ENCODE results near the gene CCNB2. TPM values are rescaled to one million over a fixed set of nuclear protein-coding genes. Genes with fewer than 3 reads are reported as not detected.

CCNB2 gene
- total and polyA plus RNA-seq, 9 of the 15 experiments (the other 6 are each of a cell fraction or from before 2014, with no cell fraction given), result 84.8 to 266 (median 124) TPM

DNA sequence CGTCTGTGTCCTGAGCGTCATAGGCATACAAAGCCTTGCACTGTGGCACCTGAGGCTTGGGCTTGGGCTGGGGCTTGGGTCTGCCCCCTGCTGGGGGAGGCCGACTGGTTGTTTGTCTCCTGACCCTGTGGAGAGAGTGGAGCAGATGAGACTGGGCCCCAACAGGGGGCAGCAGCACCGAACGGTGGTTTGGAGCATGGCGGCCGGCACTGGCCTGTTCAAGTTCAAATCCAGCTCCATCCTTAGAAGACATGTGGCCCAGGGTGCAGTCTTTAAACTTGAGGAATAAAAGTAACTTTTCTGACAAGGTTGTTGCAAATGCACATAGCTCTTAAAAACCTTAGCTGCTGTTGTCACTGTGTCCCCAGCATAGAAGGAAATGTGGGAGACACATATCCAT, 33.3 kb downstream of the CCNB2 start (continued):
- TF ChIP-seq, protein P1, sequence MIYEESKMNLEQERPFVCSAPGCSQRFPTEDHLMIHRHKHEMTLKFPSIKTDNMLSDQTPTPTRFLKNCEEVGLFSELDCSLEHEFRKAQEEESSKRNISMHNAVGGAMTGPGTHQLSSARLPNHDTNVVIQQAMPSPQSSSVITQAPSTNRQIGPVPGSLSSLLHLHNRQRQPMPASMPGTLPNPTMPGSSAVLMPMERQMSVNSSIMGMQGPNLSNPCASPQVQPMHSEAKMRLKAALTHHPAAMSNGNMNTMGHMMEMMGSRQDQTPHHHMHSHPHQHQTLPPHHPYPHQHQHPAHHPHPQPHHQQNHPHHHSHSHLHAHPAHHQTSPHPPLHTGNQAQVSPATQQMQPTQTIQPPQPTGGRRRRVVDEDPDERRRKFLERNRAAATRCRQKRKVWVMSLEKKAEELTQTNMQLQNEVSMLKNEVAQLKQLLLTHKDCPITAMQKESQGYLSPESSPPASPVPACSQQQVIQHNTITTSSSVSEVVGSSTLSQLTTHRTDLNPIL (CRISPR knock-in tag; IDR thresholded peaks at IDR 0.05), result 0 out of 2 replicates have a peak, but pooled peaks have one; percentile 46
- TF ChIP-seq, protein P2, sequence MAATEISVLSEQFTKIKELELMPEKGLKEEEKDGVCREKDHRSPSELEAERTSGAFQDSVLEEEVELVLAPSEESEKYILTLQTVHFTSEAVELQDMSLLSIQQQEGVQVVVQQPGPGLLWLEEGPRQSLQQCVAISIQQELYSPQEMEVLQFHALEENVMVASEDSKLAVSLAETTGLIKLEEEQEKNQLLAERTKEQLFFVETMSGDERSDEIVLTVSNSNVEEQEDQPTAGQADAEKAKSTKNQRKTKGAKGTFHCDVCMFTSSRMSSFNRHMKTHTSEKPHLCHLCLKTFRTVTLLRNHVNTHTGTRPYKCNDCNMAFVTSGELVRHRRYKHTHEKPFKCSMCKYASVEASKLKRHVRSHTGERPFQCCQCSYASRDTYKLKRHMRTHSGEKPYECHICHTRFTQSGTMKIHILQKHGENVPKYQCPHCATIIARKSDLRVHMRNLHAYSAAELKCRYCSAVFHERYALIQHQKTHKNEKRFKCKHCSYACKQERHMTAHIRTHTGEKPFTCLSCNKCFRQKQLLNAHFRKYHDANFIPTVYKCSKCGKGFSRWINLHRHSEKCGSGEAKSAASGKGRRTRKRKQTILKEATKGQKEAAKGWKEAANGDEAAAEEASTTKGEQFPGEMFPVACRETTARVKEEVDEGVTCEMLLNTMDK (IDR thresholded peaks at IDR 0.05; ENCODE audit: borderline replicate concordance, insufficient read depth, low read depth, low read length, poor library complexity, severe bottlenecking), result peak; percentile 99
- TF ChIP-seq, protein P3, sequence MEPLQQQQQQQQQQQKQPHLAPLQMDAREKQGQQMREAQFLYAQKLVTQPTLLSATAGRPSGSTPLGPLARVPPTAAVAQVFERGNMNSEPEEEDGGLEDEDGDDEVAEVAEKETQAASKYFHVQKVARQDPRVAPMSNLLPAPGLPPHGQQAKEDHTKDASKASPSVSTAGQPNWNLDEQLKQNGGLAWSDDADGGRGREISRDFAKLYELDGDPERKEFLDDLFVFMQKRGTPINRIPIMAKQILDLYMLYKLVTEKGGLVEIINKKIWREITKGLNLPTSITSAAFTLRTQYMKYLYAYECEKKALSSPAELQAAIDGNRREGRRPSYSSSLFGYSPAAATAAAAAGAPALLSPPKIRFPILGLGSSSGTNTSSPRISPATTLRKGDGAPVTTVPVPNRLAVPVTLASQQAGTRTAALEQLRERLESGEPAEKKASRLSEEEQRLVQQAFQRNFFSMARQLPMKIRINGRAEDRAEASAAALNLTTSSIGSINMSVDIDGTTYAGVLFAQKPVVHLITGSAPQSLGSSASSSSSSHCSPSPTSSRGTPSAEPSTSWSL (CRISPR knock-in tag; IDR thresholded peaks at IDR 0.05; ENCODE audit: borderline replicate concordance), result no peak
- TF ChIP-seq, protein P4, sequence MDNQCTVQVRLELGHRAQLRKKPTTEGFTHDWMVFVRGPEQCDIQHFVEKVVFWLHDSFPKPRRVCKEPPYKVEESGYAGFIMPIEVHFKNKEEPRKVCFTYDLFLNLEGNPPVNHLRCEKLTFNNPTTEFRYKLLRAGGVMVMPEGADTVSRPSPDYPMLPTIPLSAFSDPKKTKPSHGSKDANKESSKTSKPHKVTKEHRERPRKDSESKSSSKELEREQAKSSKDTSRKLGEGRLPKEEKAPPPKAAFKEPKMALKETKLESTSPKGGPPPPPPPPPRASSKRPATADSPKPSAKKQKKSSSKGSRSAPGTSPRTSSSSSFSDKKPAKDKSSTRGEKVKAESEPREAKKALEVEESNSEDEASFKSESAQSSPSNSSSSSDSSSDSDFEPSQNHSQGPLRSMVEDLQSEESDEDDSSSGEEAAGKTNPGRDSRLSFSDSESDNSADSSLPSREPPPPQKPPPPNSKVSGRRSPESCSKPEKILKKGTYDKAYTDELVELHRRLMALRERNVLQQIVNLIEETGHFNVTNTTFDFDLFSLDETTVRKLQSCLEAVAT (IDR thresholded peaks at IDR 0.05), result peak in 1 of 2 experiments; percentile 57; a peak in 1 of 4 replicates
- TF ChIP-seq TAF1 (IDR thresholded peaks at IDR 0.05; ENCODE audit: control insufficient read depth, extremely low read depth, insufficient read depth, low read length, severe bottlenecking) (no peak), TOE1 (IDR thresholded peaks at IDR 0.05; ENCODE audit: borderline replicate concordance) (peak; percentile 72), TOE1 (CRISPR knock-in tag; IDR thresholded peaks at IDR 0.05; ENCODE audit: borderline replicate concordance, low read depth) (no peak), ZZZ3 (IDR thresholded peaks at IDR 0.05) (peak; percentile 94), POLR2G (IDR thresholded peaks at IDR 0.05; ENCODE audit: low read depth, low read length) (0 out of 2 replicates have a peak, but pooled peaks have one; percentile 37), SMAD4 (CRISPR knock-in tag; conservative IDR thresholded peaks at IDR 0.05) (0 out of 2 replicates have a peak, but pooled peaks have one; percentile 43), CREM (IDR thresholded peaks at IDR 0.05; ENCODE audit: low read depth) (peak; percentile 66), XRCC5 (IDR thresholded peaks at IDR 0.05; ENCODE audit: low read depth, low read length) (peak; percentile 77; the same call in 1 of the 2 replicates), ZKSCAN1 (IDR thresholded peaks at IDR 0.05; ENCODE audit: low read depth, low read length) (peak; percentile 79), SMC3 (conservative IDR thresholded peaks at IDR 0.05; ENCODE audit: insufficient read depth, low read depth, low read length) (peak; percentile 90), RAD21 (CRISPR knock-in tag; conservative IDR thresholded peaks at IDR 0.05 in 1 of 2, IDR thresholded peaks at IDR 0.05 in 1 of 2) (peak; percentile 83 to 90), NONO (IDR thresholded peaks at IDR 0.05; ENCODE audit: low read depth in 2 of 2, low read length in 1 of 2) (0 out of 4 replicates have a peak, but pooled peaks of 1 of the 2 experiments have one; percentile 17), L3MBTL2 (IDR thresholded peaks at IDR 0.05) (peak; percentile 88), CREB1 (IDR thresholded peaks at IDR 0.05) (0 out of 2 replicates have a peak, but pooled peaks have one; percentile 32), CREB1 (CRISPR knock-in tag; IDR thresholded peaks at IDR 0.05) (no peak; the same call in 1 of the 2 replicates)
- TF ChIP-seq, protein P5, sequence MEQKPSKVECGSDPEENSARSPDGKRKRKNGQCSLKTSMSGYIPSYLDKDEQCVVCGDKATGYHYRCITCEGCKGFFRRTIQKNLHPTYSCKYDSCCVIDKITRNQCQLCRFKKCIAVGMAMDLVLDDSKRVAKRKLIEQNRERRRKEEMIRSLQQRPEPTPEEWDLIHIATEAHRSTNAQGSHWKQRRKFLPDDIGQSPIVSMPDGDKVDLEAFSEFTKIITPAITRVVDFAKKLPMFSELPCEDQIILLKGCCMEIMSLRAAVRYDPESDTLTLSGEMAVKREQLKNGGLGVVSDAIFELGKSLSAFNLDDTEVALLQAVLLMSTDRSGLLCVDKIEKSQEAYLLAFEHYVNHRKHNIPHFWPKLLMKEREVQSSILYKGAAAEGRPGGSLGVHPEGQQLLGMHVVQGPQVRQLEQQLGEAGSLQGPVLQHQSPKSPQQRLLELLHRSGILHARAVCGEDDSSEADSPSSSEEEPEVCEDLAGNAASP (IDR thresholded peaks at IDR 0.05), result no peak
